HuH-7 (cell line): ENCODE results near the gene LAMTOR2.

ENCODE experiments used
- DNase-seq: peaks from one replicate; pipeline ENCODE4 v3.0.0; 2011; ENCODE audit warnings: low spot score

The LAMTOR2 gene

GRCh38 chr1:156099282-156099681 is 44.7 kb downstream of the LAMTOR2 start:
- no peak for DNase-seq

GRCh38 chr1:156100205-156100995 is 45.8 kb downstream of the LAMTOR2 start:
- no peak for DNase-seq

- no peak for DNase-seq
These were observed 47.3 kb downstream of the LAMTOR2 start for GRCh38 chr1:156101880-156102279.

- no peak for DNase-seq
These were observed 48.3 kb downstream of the LAMTOR2 start for GRCh38 chr1:156102633-156103511.

DNA sequence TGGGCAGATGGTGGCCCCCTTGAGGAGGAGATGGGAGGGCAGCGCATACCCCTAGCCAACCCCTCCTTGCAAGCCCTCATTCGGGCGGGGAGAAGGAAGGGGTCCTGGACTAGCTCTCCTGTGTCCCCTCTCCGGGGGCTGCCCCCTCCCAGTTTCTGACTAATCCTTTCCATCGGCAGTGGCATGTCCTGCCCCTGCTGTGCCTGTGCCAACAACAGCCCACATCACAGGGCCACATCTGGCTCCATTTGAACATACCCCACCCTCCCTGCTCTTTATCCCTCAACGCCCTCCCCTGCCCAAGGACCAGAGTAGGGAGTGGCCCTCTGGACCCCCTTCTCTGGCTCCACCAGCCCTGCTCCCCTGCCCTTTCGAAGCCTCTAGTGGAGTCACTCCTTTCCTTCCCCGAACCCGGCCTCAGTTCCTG is 49.0 kb downstream of the LAMTOR2 start:
- DNase-seq: no peak

DNA sequence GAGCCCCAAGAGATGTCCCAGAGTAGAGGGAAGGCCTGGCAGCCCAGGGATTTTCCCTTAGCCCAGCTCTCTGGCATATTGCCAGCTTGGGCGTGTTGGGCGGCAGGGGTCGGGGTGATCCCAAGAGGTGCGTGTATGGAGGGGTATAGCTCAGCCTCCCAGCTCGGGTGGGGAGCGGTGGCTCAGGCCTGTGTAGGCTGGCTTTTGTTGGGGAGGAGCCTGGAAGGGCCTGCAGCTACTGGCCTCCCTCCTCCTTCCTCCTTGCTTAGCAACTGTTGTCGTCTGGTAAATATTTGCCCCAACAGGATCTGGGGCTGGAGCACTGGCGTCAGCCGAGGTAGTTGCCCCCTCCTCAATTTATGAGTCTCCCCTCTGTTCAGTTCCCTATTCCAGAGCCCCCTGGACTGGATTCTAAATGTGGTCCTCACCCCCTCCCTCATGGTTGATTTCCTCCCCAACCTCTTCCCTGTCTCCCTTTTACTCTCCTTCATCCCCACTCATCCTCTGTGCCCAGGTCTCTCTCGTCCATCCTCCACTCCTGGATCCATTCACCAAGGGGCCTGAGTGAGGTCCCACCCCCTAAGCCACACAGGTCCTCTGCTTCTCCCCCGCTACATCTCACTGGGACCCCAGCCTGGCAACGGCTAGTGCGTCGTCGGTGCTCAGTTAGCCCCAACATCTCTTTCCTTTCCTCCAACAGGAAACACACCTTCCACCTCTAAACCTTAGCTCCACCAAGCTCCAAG is 49.7 kb downstream of the LAMTOR2 start:
- DNase-seq: no peak

- DNase-seq: no peak
These were observed 50.6 kb downstream of the LAMTOR2 start for GRCh38 chr1:156104861-156105832.

DNA sequence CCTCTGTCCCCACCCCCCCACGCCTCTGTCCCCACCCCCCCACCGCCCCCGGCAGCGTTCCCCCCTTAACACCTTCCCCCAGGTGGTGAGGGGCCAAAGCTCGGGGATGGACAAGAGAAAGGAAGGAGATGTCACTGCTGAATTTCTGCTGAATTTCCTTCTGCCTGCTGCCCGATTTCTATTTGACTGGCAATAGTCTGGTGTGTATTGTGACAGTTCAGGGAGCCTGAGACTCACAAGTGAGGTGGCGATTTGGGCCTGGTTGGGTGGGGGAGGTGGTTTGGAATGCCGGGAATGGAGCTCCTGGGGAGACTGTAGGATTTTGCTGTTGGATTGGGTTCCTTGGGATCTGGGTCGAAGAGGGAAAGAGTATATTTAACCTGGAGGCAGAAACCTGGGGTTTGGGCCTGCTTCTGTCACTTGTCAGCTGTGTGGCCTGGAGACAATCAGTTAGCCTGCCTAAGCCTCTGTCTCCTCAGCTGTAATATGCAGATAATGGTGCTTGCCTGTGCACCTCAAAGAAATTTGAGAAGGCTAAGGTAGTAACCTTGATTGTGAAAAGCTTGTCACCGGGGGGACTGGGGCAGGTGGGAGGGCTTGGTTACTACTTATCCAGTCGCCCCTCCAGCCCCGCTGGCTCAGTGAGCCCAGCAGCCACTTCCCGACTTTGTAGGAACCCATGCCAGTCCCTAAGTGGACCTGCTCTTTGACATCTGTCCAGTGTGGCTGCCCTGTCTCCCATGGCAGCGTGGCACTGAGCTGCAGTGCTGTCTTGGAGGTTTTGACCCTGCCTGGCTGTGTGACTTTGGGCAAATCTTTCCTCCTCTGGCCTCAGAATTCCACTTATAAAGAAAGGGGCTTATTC is 52.3 kb downstream of the LAMTOR2 start:
- DNase-seq: no peak

DNA sequence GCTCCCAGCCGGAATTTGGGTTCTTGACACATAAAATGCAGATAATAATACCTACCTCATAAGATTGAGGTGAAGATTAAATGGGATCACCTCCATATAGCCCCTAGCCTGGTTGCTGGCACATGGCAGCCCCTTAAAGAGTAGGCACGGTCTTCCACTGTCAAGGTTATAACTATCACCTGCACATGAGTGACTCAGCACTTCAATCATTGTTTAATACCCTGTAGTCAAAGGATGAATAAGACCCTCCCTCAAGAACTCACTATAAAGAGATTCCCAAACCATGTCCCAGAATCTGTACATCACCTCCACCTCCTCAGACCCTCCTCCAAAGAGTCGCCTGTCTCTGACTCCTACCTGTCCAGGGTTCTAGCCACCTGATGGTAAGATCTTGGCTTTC is 53.5 kb downstream of the LAMTOR2 start:
- no peak for DNase-seq
